ENCODE results near the gene ANKRD6.

ANKRD6 gene

GRCh38 chr6:89657445-89658158 is 224.7 kb downstream of the ANKRD6 start:
- DNase-seq (ENCODE audit: low spot score) = no peak

- no peak for DNase-seq (ENCODE audit: low spot score)
These were observed 228.0 kb downstream of the ANKRD6 start for GRCh38 chr6:89660981-89661380.

GRCh38 chr6:89661559-89661958 is 228.6 kb downstream of the ANKRD6 start:
- no peak for DNase-seq (ENCODE audit: low spot score)

- no peak for DNase-seq (ENCODE audit: low spot score)
These were observed 229.8 kb downstream of the ANKRD6 start for GRCh38 chr6:89662659-89663223.

- DNase-seq (ENCODE audit: low spot score) = no peak
These were observed 235.1 kb downstream of the ANKRD6 start for GRCh38 chr6:89667872-89668556.

- peak; percentile 22 for DNase-seq (ENCODE audit: low spot score)
These were observed 236.1 kb downstream of the ANKRD6 start for GRCh38 chr6:89669002-89669401.

GRCh38 chr6:89670935-89671565 is 238.1 kb downstream of the ANKRD6 start:
- no peak for DNase-seq (ENCODE audit: low spot score)

GRCh38 chr6:89675949-89676748 is 243.2 kb downstream of the ANKRD6 start:
- no peak for DNase-seq (ENCODE audit: low spot score)

GRCh38 chr6:89678531-89678930 is 245.6 kb downstream of the ANKRD6 start:
- DNase-seq (ENCODE audit: low spot score) = no peak

- DNase-seq (ENCODE audit: low spot score) = no peak
These were observed 246.5 kb downstream of the ANKRD6 start for GRCh38 chr6:89679215-89680120.

GRCh38 chr6:89680150-89680549 is 247.2 kb downstream of the ANKRD6 start:
- no peak for DNase-seq (ENCODE audit: low spot score)

- DNase-seq (ENCODE audit: low spot score) = no peak
These were observed 247.6 kb downstream of the ANKRD6 start for GRCh38 chr6:89680551-89680950.

GRCh38 chr6:89681983-89682564 is 249.1 kb downstream of the ANKRD6 start:
- DNase-seq (ENCODE audit: low spot score) = no peak

GRCh38 chr6:89682991-89683390 is 250.0 kb downstream of the ANKRD6 start:
- no peak for DNase-seq (ENCODE audit: low spot score)

All from AG08396 (cell line).